NCI-H526 treated with DMSO at 0.1 percent for 48 hours (cell line): ENCODE data around the gene KIRREL2.
"Not testable (repeated sequence)": the region's sequence is repeated elsewhere in the genome, so short reads cannot be mapped to it uniquely, and the experiment has no call there.

ENCODE experiments used
- DNase-seq: peaks from one replicate; lab custom pipeline; 2025; lab: John Stamatoyannopoulos, UW

The KIRREL2 gene

GRCh38 chr19:35869327-35870123 is 12.8 kb downstream of the KIRREL2 start:
- DNase-seq, result peak; percentile 97

GRCh38 chr19:35870124-35870736 is 13.5 kb downstream of the KIRREL2 start:
- not testable (repeated sequence) for DNase-seq

- DNase-seq, result no peak
Measured at GRCh38 chr19:35870798-35871197, 14.1 kb downstream of the KIRREL2 start.

- no peak for DNase-seq
Measured at GRCh38 chr19:35871611-35872010, 14.9 kb downstream of the KIRREL2 start.

- DNase-seq, result no peak
Measured at GRCh38 chr19:35872180-35872579, 15.5 kb downstream of the KIRREL2 start.

- DNase-seq, result no peak
Measured at GRCh38 chr19:35874392-35874930, 17.8 kb downstream of the KIRREL2 start.

GRCh38 chr19:35879068-35879467 is 22.4 kb downstream of the KIRREL2 start:
- no peak for DNase-seq

GRCh38 chr19:35879770-35880317 is 23.1 kb downstream of the KIRREL2 start:
- peak; percentile 57 for DNase-seq

GRCh38 chr19:35882114-35882832 is 25.6 kb downstream of the KIRREL2 start:
- peak; percentile 74 for DNase-seq

- no peak for DNase-seq
Measured at GRCh38 chr19:35883882-35884281, 27.2 kb downstream of the KIRREL2 start.

- no peak for DNase-seq
Measured at GRCh38 chr19:35885225-35885738, 28.6 kb downstream of the KIRREL2 start.

GRCh38 chr19:35885904-35886303 is 29.2 kb downstream of the KIRREL2 start:
- DNase-seq, result no peak

- no peak for DNase-seq
Measured at GRCh38 chr19:35887197-35887596, 30.5 kb downstream of the KIRREL2 start.

GRCh38 chr19:35888398-35888797 is 31.7 kb downstream of the KIRREL2 start:
- DNase-seq, result no peak

GRCh38 chr19:35889370-35890112 is 32.8 kb downstream of the KIRREL2 start:
- DNase-seq, result no peak

- no peak for DNase-seq
Measured at GRCh38 chr19:35890113-35890650, 33.5 kb downstream of the KIRREL2 start.

- not testable (repeated sequence) for DNase-seq
Measured at GRCh38 chr19:35891819-35892218, 35.1 kb downstream of the KIRREL2 start.

- no peak for DNase-seq
Measured at GRCh38 chr19:35894342-35894741, 37.6 kb downstream of the KIRREL2 start.

- no peak for DNase-seq
Measured at GRCh38 chr19:35895911-35896642, 39.4 kb downstream of the KIRREL2 start.

- no peak for DNase-seq
Measured at GRCh38 chr19:35896643-35897040, 39.9 kb downstream of the KIRREL2 start.
